Heart left ventricle (tissue), 13 donors: ENCODE measurements around the gene LPP.

ENCODE experiments used
- CTCF ChIP-seq, 12 donors: fragments of 200-600 bp; sonication (generic) in 4 of 12; IDR thresholded peaks; one replicate each; pipeline versions ENCODE4 v1.5.0 to v1.8.0; 2018 to 2022; ENCODE audit warnings: antibody characterized with exemption in 12 of 12, mild to moderate bottlenecking in 5 of 12
- POLR2A ChIP-seq, 2 donors: fragments of 450-650 bp; IDR thresholded peaks; one replicate each; pipeline ENCODE4 v1.6.1; 2017; ENCODE audit warnings: antibody characterized with exemption in 2 of 2, mild to moderate bottlenecking in 2 of 2, moderate library complexity in 2 of 2
- donor health status: ischemic (EF 13 %, LVEDD 7.1; RV severe dilation, severe dysfunction).
- donor health status: DM: no; HTN: yes; CAD: no.
- donor health status: DM: no; HTN: no; CAD: no.
- donor health status: ischemic (EF 25% LVEDD 6.9; RV normal size, moderate dysfunction).
- donor health status: ischemic (EF 25% LVEDD 5.7; RV mildly dilated, moderate dysfunction).
- donor health status: ischemic (EF 35%, LVEDD 5.7; RV mildly dilated, moderate dysfunction).
- donor health status: nonischemic (EF 11% LVEDD 7.7; RV severe dilation, severe dysfunction).
- donor health status: DM: yes; HTN: yes; CAD: no.
- donor health status: PGD.
- donor health status: ischemic (EF 29% LVEDD 5.4; RV normal size, mild dysfunction).
- donor health status: nonischemic (EF 23%, LVEDD 6.1; RV moderate dilation, normal function).

- TF ChIP-seq CTCF (IDR thresholded peaks at IDR 0.05): no peak
- TF ChIP-seq POLR2A (IDR thresholded peaks at IDR 0.05): no peak
Measured at GRCh38 chr3:188537606-188538005, 383.6 kb downstream of the LPP start.
